HG02852 (cell line): ENCODE results near the gene MAST3.
"Not testable (repeated sequence)": the region's sequence is repeated elsewhere in the genome, so short reads cannot be mapped to it uniquely, and the experiment has no call there.

Experiments used
- ATAC-seq: cut with Tn5 transposase; IDR thresholded peaks from one replicate; pipeline ENCODE4 v1.9.1; 2021; ENCODE audit warnings: mild to moderate bottlenecking, moderate library complexity; ENCODE audit not compliant: unreplicated experiment

MAST3 gene

DNA sequence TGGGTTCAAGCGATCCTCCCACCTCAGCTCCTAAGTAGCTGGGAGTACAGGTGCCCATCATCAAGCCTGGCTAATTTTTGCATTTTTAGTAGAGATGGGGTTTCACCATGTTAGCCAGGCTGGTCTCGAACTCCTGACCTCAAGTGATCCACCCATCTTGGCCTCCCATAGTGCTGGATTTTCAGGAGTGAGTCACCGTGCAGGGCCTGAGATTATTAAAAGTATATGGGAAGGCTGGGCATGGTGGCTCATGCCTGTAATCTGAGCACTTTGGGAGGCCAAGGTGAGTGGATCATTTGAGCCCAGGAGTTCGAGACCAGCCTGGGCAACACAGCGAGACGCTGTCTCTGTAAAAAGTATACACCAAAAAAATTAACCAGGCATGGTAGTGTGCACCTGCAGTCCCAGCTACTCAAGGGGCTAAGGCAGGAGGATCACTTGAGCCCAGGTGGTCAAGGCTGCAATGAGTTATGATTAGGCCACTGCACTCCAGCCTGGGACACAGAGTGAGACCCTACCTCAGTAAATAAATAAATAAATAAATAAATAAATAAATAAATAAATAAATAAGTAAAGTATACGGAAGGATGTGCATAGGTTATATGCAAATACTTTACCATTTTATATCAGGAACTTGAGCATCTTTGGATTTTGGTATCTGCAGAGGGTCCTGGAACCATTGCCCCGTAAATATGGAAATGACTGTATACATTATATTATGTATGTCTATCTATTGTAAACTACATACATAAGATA is 11.7 kb upstream of the MAST3 start:
- no peak for ATAC-seq

DNA sequence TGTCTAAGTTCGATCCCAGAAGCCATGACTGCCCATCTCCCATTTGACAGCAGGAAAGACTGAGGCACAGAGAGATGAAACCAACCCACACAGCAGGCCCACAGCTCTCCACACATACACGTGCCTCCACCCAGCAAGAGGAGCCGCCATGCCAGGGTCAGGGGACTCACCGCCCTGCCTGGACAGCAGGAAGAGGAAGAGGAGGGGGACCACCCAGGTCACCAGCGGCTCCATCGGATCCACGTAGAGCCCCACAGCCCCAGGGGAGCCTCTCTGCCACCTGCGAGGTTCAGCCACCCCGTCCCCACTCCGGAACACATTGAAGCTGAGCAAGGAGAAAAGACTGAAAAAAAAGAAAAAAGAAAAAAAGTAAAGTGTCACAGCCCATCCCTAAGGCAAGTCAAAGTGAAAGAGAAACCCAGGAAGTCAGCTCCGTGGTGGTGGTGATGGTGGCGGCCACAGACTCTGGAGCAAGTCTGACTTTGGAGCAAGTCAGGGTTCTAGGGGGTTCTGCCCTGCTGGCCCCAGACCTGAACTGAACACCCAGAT is 10.9 kb upstream of the MAST3 start, which contains the start of gene IL12RB1:
TSS of gene IL12RB1 (minus strand) at position 345 of the 549 bp plus-strand sequence. CDS start at position 234, 111 bp downstream.
- no peak for ATAC-seq

DNA sequence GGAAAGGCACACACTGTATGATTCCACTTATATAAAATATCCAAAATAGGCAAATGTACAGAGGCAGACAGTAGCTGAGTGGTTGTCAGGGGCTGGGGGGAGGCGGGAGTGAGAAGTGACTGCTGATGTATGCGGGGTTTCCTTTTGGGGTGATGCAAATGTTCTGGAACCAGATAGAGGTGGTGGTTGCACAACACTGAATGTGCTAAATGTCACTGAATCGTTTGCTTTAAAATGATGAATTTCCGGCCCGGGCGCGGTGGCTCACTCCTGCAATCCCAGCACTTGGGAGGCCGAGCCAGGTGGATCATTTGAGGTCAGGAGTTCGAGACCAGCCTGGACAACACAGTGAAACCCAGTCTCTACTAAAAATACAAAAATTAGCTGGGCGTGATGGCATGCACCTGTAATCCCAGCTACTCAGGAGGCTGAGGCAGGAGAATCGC is 8.5 kb upstream of the MAST3 start:
- not testable (repeated sequence) for ATAC-seq

DNA sequence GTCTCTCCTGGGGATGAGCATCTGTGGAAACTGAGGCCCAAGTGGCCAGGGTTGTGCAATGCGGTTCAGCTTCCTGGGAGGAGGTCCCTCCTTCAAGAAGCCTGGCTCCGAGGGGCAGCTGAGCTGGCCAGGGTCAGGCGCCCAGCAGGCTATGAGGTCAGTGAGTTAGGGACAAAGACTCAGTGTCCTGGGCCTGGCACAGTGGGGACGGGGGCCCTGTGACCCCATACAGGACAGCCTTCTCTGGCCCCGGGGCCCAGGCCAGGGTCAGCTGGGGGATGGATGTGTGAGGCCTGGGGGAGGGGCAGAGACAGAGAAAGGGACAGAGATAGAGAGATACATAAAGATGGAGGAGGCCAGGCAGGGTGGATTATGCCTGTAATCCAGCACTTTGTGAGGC is 7.9 kb upstream of the MAST3 start:
- ATAC-seq, result no peak

DNA sequence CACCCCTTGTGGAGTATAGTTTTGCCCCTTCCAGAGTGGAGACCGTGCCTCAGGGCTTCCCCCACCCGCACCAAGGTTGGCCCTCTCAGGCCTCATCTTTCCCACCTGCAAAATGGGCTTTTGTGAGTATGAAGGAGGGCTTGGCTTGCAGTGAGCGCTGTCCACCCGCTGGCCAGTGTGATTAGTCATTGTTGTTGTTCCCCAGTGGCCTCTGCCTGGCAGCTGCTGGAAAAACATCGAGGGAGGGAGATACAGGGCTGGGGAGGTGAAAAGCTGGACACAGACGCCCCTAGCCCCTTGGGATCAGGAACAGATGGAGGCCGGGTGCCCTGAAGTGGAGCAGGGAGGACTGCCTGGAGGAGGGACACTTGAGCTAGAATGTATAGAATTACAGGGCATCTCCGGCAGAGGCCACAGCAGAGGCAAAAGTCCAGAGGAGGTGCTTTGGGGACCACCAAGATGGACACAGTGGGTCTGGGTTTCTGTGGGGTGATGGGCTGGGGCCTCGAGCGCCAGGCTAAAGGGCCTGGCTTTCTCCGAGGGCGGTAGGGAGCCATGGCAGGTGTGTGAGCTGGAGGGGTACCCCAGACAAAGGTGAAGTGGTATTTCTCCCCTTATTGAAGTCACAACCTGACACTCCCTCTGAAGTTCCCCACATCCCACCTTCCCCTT is 6.9 kb upstream of the MAST3 start:
- no peak for ATAC-seq

DNA sequence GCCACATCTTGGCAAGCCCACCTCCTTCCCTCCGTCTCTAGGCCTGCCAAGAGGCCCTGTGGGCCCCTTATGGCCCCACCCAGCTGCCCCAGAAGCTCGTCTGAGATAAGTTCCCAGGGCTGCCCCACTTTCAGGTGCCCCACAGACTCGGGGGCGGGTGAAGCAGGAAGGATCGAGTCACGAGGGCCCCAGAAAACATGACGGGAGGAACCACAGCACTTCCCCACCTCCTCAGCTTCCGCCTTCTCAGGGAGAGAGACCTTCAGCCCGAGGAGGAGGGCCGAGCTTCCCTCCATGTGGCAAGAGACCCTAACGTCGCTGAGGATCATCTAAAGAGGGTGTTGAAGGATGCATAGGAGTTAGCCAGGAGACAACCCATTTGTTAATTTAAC is 6.4 kb upstream of the MAST3 start:
- ATAC-seq, result no peak

DNA sequence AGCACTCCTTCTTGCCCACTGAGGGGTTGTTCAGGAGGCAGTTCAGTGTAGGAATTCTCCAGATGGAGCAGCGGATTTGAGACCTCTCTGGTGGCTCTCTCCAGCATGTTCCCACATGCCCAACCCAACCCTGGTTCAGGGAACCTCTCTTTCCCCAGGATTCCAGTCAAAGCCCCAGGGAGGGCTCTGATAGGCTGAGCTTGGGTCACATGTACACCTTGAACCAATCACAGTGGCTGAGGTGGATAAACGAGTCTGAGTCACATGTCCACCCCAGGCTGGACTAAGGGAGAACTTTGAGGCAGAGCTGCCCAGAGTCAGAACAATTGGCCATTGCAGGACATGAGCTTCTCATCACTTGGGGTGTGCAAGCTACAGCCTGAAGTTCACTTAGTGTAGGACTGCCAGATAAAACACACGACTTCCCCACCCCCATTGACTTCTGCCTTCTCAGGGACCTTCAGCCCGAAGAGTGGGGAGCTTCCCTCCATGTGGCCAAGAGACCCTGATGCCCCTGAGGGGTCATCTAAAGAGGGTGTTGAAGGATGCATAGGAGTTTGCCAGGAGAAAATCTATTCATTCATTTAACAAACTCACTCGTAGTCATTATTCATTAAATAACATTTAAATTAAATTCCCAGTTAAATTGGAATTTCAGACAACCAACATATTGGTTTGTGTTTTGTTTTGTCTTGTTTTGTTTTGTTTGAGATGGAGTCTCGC is 4.0 kb upstream of the MAST3 start:
- no peak for ATAC-seq

DNA sequence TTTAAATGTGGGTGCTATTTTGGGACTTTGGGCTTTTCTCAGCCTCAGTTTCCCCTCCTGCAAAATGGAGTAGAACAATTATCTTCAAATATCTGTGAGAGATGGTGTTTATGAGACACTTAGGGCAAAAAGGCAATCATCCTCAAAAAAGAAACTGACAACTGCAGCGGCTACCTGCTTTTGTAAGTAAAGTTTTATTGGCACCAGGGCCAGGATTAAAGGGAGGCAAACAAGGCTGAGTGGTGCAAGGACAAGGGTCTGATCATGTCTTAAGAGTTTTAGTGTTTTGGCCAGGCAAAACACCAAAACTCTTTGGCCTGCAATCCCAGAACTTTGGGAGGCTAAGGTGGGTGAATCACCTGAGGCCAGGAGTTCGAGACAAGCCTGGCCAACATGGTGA is 1.3 kb upstream of the MAST3 start:
- no peak for ATAC-seq

DNA sequence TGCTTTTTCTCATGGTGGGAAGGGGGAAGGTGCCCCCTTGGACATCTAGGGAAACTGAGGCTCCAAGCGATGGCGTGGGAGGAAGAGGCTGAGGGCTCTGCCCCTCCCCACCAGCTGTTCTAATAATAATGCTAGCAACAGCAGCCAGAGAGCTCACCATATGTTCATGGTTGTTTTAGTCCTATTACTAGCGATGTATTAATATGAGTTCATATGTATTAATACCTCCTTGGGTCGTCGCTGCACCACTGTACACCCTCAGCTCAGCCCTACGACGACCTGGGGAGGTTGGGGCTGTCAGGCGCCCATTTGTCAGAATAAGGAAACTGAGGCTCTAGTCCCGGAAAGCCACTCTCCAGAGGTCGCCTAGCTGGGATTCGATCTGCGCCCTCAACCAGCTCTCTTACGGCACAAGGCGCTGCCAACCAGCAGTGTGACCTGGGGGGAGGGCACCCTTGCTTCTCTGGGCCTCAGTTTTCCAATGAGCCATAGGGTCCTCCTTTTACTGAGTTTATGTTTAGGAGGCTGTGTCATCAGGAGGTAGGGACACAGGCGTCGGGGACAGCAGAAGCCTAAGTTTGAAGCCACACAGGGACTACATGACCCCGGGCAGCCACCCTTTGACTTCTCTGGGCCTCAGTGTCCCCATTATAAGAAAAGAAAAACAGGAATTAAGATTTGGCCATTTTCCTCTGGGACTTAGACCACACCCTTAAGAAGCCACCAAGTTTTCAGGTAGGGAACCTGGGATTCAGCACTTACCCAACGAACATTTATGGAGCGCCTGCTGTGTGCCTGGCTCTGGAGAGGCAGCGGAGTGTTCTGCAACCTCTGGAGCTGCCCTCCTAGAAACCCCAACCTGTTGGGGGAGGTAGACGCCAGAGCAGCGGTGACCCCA is 664 bp downstream of the MAST3 start:
- no peak for ATAC-seq

DNA sequence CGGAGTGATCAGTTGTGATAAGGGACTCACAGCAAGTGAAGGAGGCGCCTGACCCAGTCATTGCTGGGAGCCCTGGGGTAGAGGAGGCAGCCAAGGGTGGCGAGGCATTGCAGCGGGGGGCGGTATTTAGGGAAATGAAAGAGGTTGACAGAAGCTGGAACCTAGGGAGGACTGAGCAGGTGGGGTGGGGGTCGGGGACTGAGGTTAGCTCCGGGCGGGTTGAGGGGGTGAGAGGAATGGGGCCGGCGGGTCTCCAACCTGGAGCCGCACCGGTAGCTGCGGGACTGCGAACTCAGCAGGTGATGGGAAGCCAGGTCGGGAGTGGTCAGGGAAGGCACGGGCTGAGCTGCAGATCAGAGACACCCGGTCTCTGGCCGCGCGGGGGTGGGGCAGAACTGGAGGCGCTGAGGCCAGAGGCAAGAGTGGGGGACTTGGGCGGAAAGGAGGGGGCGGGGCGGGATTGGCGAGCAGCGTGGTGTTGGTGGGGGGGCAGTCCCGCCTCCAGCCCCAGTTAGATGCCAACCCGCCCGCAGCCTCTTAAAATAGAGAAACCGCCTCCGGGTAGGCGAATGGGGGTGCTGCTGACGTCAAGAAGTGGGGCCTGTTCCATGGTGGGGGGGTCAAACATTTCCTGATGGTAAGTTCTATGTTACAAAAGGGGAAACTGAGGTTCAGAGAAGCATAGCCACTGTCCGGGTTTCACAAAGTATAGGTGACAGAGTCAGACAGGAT is 1.5 kb downstream of the MAST3 start:
- ATAC-seq, result peak; percentile 48

DNA sequence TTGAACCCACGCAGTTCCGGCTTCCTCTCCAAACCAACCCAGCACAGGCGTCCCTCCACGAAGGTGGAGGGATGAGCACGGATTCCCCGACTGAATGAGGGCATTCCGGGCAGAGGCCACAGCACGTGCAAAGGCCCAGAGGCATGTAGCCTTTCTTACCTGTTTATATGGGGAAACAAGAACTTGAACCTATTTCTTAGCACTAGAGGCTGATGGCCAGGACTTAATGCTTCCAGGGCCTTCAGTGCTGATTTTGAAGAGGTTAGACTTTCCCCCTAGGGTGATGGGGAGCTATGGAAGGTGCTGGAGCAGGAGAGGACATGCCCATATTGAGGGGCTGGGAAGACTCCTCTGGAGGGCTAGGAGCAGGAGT is 2.0 kb downstream of the MAST3 start:
- no peak for ATAC-seq

DNA sequence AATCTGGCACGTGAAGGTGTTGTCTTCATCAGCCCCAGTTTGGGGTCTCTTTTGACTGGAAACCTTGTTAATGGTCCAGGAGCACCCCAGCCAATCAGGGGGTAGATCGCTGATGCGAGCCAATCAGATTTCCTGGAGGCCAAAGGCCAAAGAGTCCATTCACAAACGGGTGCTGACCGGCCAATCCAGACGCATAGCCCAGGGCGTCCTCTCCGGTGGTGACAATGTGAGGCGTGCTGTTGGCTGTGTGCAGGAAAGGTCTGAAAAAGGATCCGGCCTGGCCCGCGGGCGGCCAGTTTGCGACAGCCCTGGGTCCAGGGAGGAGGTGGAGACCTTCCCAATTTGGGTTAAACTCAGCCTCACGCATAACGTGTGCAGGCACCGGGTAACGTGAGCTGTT is 3.1 kb downstream of the MAST3 start:
- no peak for ATAC-seq

DNA sequence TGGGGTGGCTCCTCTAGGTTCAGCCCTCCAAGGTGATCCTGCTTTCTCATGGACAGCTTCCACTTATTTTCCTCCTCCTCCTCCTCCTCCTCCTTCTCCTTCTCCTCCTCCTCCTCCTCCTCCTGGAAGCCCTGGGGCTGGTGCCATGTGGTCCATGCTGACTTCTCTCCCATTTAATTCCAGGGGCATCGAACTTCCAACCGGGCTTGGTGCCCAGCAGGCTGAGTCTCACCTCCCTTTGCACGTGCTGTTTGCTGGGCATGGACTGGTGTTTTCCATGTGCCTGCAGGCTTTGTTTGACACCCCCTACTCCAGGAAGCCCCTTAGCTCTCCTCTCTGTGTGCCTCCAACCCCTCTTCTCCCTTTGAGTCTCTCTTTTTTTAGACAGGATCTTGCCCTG is 3.7 kb downstream of the MAST3 start:
- ATAC-seq, result no peak

DNA sequence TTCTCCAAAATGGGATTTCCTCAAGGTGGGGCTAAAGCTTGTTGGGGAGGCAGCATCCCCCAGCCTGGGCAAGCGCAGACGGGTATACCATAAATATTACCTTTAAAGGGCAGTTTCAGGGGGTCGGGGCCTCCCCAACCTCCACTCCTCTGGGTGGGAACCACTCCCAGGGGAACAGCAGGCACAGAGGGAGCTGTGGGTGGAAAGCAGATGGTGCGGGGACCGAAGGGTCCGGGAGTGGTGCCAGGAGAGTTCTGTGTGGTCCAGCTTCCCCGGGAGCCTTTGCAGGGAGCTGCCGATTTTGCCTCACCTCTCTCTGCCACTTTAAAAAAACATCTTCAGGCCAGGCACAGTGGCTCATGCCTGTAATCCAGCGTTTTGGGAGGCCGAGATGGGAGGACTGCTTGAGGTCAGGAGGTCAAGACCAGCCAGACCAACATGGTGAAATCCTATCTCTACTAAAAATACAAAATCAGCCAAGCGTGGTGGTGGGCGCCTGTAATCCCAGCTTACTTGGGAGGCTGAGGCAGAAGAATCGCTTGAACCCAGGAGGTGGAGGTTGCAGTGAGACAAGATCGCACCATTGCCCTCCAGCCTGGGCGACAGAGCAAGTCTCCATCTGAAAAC is 5.5 kb downstream of the MAST3 start:
- ATAC-seq, result no peak

DNA sequence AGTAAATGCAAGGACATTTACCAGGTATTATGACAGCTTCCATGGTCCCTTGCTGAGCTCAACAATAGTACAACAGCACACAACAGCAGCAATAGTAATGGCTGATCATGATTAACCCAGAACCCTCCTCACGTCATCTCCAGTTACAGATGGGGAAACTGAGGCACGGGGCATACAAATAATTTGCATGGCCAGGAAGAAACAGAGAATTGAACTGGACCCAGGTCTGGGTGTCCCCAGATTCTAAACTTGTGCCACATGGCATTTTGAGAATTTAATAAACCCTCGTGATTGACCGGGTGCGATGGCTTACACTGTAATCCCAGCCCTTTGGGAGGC is 7.2 kb downstream of the MAST3 start:
- ATAC-seq, result no peak

DNA sequence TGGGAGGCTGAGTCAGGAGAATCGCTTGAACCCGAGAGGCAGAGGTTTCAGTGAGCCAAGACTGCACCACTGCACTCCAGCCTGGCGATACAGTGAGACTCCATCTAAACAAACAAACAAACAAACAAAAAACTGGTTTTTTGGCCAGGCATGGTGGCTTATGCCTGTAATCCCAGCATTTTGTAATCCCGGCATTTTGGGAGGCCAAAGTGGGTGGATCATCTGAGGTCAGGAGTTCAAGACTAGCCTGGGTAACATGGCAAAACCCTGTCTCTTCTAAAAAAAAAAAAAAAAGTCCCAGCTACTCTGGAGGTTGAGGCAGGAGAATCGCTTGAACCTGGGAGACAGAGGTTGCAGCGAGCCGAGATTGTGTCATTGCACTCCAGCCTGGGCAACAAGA is 7.7 kb downstream of the MAST3 start:
- ATAC-seq, result not testable (repeated sequence)

DNA sequence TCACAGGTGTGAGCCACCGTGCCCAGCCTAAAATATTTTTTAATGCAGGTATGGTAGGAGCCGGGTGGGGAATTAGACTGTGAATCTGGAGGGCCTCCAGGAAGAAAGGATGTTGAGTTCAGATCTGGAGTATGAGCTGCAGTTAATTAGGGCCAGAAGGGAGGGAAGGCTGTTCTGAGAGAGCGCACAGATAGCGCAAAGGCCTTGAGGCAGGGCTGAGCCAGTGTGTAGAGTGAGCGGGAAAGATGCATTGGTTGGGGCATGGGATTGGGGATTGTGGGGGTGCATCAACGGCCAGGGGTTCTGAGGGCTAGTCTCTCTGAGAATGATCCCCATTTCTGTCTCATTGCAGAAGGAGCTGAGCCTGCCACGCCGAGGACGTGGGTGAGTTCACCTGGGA is 9.7 kb downstream of the MAST3 start:
- no peak for ATAC-seq

DNA sequence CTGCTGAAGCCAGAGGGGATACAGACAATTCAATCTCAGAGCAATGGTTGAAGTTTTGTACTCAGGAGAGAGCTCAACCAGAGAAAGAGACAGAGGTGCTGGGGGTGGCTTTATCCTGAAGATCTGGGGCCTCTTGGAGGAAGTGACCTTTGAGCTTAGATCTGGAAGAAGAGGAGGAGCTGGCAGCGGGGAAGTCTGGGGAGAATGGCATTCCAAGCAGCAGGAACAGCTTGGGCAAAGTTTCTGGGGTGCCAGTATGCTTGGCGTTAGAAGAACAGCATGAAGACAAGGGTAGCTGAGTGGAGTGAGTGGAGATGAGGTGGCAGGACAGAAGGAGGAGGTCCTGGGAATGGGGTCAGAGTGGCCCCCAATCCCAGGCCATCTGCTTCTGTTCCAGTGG is 11.3 kb downstream of the MAST3 start:
- no peak for ATAC-seq

DNA sequence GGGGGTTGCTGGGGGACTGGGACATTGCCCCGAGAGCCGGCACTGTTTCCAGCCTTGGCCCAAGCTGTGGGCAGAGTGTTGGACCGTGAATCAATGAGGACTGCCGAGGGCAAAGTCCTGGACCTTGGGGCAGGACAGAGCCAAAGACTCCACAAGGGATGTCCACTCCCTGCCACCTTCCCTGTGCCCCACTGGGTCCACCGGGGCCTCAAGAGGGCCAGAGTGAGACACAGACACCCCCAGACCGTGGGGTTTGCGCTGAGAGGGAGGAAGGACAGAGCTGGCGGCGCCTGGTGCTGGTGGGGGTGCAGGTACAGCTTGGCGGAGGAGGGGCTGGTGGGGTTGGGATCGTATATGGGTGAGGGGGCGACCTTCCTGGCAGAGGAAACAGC is 11.8 kb downstream of the MAST3 start:
- ATAC-seq, result no peak
